Spleen (tissue), 11 donors: Measurements from ENCODE around the gene COL9A3. TPM values are rescaled to one million over a fixed set of nuclear protein-coding genes. Genes with fewer than 3 reads are reported as not detected.

Source experiments
- DNase-seq: peaks from one replicate; pipeline ENCODE4 v3.0.0-alpha.2; 2020
- H3K27ac ChIP-seq, 8 donors: fragments of 200-600 bp; sonication (generic) in 7 of 8; 1 replicate in 4 of 8; 2 replicates in 4 of 8; pipeline versions ENCODE4 v1.5.0 to v1.8.0; 2016 to 2021; ENCODE audit warnings: inconsistent platforms in 4 of 8, mild to moderate bottlenecking in 4 of 8, moderate library complexity in 1 of 8
- H3K27me3 ChIP-seq, 7 donors: fragments of 200-600 bp; sonication (generic) in 6 of 7; replicated peaks in 1 of 7; 1 replicate in 4 of 7; 2 replicates in 3 of 7; pipeline versions ENCODE4 v1.5.0 to v1.8.0; 2016 to 2021; ENCODE audit warnings: inconsistent platforms in 3 of 7, mild to moderate bottlenecking in 1 of 7
- H3K36me3 ChIP-seq, 6 donors: fragments of 200-600 bp; sonication (generic) in 5 of 6; 1 replicate in 4 of 6; 2 replicates in 2 of 6; pipeline versions ENCODE4 v1.5.0 to v1.8.0; 2016 to 2021; ENCODE audit warnings: inconsistent platforms in 2 of 6
- H3K4me1 ChIP-seq, 6 donors: fragments of 200-600 bp; sonication (generic) in 5 of 6; 1 replicate in 3 of 6; 2 replicates in 3 of 6; pipeline versions ENCODE4 v1.5.0 to v1.8.0; 2016 to 2021; ENCODE audit warnings: inconsistent platforms in 3 of 6
- H3K4me3 ChIP-seq, 8 donors: fragments of 200-600 bp; sonication (generic) in 7 of 8; 1 replicate in 4 of 8; 2 replicates in 4 of 8; pipeline versions ENCODE4 v1.5.0 to v1.8.0; 2016 to 2021; ENCODE audit warnings: inconsistent platforms in 4 of 8, mild to moderate bottlenecking in 4 of 8, moderate library complexity in 2 of 8
- H3K9me3 ChIP-seq, 8 donors: fragments of 200-600 bp; sonication (generic) in 7 of 8; 1 replicate in 4 of 8; 2 replicates in 4 of 8; pipeline versions ENCODE4 v1.5.0 to v1.8.0; 2016 to 2021; ENCODE audit warnings: inconsistent platforms in 4 of 8
- POLR2A ChIP-seq, 3 donors: fragments of 450-650 bp; IDR thresholded peaks; one replicate each; pipeline ENCODE4 v1.5.1; 2017; ENCODE audit warnings: antibody characterized with exemption in 3 of 3, mild to moderate bottlenecking in 1 of 3
- POLR2AphosphoS5 ChIP-seq, 3 donors: sonication (generic); formaldehyde crosslinking; IDR thresholded peaks; one replicate each; pipeline ENCODE4 v1.5.1; 2017; ENCODE audit warnings: antibody characterized with exemption in 3 of 3
- WGBS, 5 donors: extraction: QIAGEN DNeasy Blood & Tissue Kit in 3 of 5; methylation state at CpG; one replicate each; pipeline versions ENCODE4 v1.1.5 to v1.1.7; 2013 to 2018; 5-methylcytosine and 5-hydroxymethylcytosine counted together
- intact Hi-C: fragments of 100-400 bp; cut with DNase I; formaldehyde crosslinking; loops from one replicate; pipeline ENCODE4 v1.15.0; 2023; ENCODE audit warnings: low total_unique reads
- polyA plus RNA-seq, 3 donors: library from polyadenylated mRNA; stranded (reverse); fragments of 200-250 nt; gene quantifications; one replicate each; pipeline ENCODE4 v1.2.1, GENCODE V29; 2013
- total RNA-seq, 7 donors: library from RNA; depleted of rRNA in 3 of 7; stranded (reverse); fragments of >200 nt in 3 of 7; fragmentation: NEBNext Ultra II Directional in 4 of 7; extraction: Animal tissue kit (Norgen Biotek cat#: 25700) in 4 of 7; gene quantifications; one replicate each; pipeline versions ENCODE4 v1.1.0 to v1.2.1, GENCODE V29; 2016 to 2021
- TF ChIP-seq, protein P1 (sequence below), 11 experiments: fragments of 200-600 bp in 7 of 11; fragments of 450-650 bp in 4 of 11; sonication (generic) in 4 of 11; IDR thresholded peaks in 8 of 11; conservative IDR thresholded peaks in 3 of 11; 1 replicate in 7 of 11; 2 replicates in 4 of 11; pipeline versions ENCODE4 v1.4.0 to v1.8.0; 2016 to 2021; ENCODE audit warnings: antibody characterized with exemption in 11 of 11, inconsistent platforms in 4 of 11, mild to moderate bottlenecking in 1 of 11
- donor health status: healthy with polysubstance abuse.
- donor health status: DM: no; HTN: no; CAD: no; lungs with moderate emphysema.
- donor health status: DM: no; HTN: no; CAD: no.
- donor health status: Bipolar disorder and iron deficiency.
- donor health status: healthy.
- donor health status: DM: no; HTN: no; CAD: no.
- donor health status: DM: yes; HTN: yes; CAD: no.

COL9A3 gene
- total and polyA plus RNA-seq, 10 donors = 1.2 to 16.7 (median 11.1) TPM

DNA sequence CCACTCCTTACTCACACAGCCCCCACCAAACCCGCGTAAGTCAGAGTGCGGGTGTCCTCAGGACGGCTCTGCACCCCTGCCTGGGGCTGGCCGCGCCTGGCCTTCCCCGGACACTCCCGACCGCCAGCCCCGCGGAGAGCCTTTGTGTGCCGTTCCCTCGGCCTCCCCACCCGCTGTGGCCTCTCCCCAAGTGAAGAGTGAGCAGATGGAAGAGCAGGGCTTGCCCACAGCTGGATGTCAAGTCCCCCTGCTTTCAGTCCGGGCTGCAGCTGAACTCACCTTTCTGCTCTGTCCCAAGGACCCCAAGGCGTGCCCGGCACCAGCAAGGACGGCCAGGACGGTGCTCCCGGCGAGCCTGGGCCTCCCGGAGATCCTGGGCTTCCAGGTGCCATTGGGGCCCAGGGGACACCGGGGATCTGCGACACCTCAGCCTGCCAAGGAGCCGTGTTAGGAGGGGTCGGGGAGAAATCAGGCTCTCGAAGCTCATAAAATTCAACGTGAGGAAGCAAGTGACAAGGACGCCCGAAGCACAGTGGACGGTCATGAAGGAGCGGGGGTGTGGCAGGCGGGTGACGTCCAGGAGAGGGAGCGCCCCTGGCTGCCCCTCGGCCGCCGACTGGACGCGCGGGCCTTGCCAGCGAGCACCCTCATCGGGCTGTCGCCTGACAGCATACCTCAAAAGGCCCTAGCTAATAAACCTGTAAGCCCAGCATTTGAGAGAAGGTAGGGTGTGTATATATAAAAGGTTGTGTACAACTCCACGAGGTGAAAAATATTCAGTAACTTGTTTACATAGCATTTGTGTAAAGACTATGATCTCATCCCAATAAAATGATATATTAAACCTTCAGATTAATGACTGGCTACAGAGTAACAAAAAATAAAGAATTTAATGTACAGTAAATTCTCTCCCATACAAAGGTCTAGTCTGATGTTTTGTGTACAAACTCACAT, 23.7 kb downstream of the COL9A3 start:
- 83 to 91% (median 89%) methylated on average over 40 to 45 of the region's 45 CpGs for WGBS, 5 donors

DNA sequence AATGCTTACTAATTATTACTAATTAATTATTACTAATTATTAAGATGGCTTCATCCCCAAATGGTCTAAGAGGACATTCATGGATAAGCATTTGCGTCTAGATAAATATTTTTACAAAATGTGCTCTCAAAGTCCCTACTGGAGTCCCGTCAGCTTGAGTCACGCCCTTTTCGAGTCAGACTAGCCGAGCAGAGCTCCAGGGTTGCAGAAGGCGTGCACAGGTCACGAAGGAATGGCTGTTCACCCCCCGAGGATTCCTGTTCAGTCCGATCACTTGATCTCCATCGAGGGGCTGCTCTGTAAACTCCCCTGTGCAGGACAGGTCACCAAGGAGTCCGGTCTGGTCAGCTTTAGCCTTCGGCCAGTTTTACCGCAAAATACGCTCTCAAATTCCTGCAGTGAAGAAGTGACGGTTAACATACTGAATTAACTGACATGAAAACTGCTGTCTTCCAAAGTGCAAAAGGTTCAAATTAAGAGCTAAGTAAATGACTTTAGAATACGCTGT, 24.9 kb downstream of the COL9A3 start:
- Histone ChIP-seq H3K36me3 (peaks cover 0 to 35% (median 0%) of the 10 kb centered on the region in 6 donors), H3K9me3 (no peaks in the 10 kb centered on the region), H3K27me3 (peaks cover 0 to 3% (median 0%) of the 10 kb centered on the region in 7 donors), H3K27ac (no peak overlapping the region), H3K4me1 (peaks cover 0 to 22% (median 14%) of the 10 kb centered on the region in 6 donors), H3K4me3 (no peak overlapping the region)
- 90 to 94% (median 93%) methylated on average over 16 of the region's 16 CpGs for WGBS, 5 donors
- no peak for TF ChIP-seq POLR2AphosphoS5 (IDR thresholded peaks at IDR 0.05)
- no peak for TF ChIP-seq POLR2A (IDR thresholded peaks at IDR 0.05)
- TF ChIP-seq, protein P1, sequence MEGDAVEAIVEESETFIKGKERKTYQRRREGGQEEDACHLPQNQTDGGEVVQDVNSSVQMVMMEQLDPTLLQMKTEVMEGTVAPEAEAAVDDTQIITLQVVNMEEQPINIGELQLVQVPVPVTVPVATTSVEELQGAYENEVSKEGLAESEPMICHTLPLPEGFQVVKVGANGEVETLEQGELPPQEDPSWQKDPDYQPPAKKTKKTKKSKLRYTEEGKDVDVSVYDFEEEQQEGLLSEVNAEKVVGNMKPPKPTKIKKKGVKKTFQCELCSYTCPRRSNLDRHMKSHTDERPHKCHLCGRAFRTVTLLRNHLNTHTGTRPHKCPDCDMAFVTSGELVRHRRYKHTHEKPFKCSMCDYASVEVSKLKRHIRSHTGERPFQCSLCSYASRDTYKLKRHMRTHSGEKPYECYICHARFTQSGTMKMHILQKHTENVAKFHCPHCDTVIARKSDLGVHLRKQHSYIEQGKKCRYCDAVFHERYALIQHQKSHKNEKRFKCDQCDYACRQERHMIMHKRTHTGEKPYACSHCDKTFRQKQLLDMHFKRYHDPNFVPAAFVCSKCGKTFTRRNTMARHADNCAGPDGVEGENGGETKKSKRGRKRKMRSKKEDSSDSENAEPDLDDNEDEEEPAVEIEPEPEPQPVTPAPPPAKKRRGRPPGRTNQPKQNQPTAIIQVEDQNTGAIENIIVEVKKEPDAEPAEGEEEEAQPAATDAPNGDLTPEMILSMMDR (IDR thresholded peaks at IDR 0.05 in 8 of 11, conservative IDR thresholded peaks at IDR 0.05 in 3 of 11) = no peak
- no peak for DNase-seq
- intact Hi-C loops = no loop called here

More for the DNA sequence above, 23.7 kb downstream of the COL9A3 start:
- TF ChIP-seq, protein P1 (IDR thresholded peaks at IDR 0.05 in 8 of 11, conservative IDR thresholded peaks at IDR 0.05 in 3 of 11) = no peak
- TF ChIP-seq POLR2A (IDR thresholded peaks at IDR 0.05) (no peak), POLR2AphosphoS5 (IDR thresholded peaks at IDR 0.05) (no peak)
- H3K27me3 ChIP-seq = peaks cover 0 to 14% (median 0%) of the 10 kb centered on the region in 7 donors
- H3K36me3 ChIP-seq = peaks cover 0 to 35% (median 0%) of the 10 kb centered on the region in 6 donors
- intact Hi-C loops = no loop called here
- DNase-seq = no peak
- H3K9me3 ChIP-seq = no peaks in the 10 kb centered on the region
- H3K4me3 ChIP-seq = no peak overlapping the region
- H3K4me1 ChIP-seq = peaks cover 0 to 31% (median 17%) of the 10 kb centered on the region in 6 donors
- H3K27ac ChIP-seq = no peak overlapping the region

DNA sequence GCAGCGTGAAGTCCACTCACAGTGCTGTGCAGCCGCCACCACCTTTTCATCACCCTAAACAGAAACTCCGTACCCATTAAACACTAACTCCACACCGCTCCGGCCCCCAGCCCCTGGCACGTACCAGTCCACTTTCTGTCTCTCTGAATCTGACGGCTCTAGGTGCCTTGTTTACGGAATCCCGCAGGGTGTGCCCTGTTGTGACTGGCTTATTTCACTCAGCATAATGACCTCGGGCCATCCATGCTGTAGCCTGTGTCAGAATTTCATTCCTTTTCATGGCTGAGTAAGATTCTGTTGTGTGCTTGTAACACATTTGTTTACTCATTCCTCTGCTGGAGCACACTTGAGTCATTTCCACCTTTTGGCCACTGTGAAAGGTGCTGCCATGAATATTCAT, 26.8 kb downstream of the COL9A3 start:
- 94 to 97% (median 97%) methylated on average over 10 of the region's 10 CpGs for WGBS, 5 donors
- DNase-seq = no peak
- Histone ChIP-seq H3K4me1 (peaks cover 0 to 3% (median 0%) of the 10 kb centered on the region in 6 donors), H3K27me3 (no peaks in the 10 kb centered on the region), H3K36me3 (peaks cover 0 to 42% (median 0%) of the 10 kb centered on the region in 6 donors), H3K27ac (no peak overlapping the region), H3K4me3 (no peak overlapping the region), H3K9me3 (no peaks in the 10 kb centered on the region)
- intact Hi-C loops = no loop called here
- TF ChIP-seq, protein P1 (IDR thresholded peaks at IDR 0.05 in 8 of 11, conservative IDR thresholded peaks at IDR 0.05 in 3 of 11) = no peak
- no peak for TF ChIP-seq POLR2AphosphoS5 (IDR thresholded peaks at IDR 0.05)
- TF ChIP-seq POLR2A (IDR thresholded peaks at IDR 0.05) = no peak

DNA sequence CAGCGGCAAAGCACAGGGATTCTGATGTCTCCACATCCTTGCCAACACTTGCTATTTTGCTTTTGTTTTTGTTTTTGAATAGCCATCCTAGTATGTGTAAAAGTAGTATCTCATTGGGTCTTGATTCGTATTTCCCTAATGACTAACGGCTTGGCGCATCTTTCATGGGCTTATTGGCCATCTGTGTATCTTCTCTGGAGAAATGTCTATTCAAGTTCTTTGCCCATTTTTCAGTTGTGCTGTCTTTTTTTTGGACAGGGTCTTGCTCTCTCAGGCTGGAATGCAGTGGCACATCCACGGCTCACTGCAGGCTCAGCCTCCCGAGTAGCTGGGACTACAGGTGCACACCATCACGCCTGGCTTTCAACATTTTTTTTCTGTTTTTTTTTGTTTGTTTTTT, 27.3 kb downstream of the COL9A3 start:
- H3K27me3 ChIP-seq = no peaks in the 10 kb centered on the region
- no peaks in the 10 kb centered on the region for H3K9me3 ChIP-seq
- H3K27ac ChIP-seq = no peak overlapping the region
- intact Hi-C loops = no loop called here
- no peaks in the 10 kb centered on the region for H3K4me1 ChIP-seq
- 95 to 97% (median 96%) methylated on average over 7 of the region's 7 CpGs for WGBS, 5 donors
- no peak overlapping the region for H3K4me3 ChIP-seq
- H3K36me3 ChIP-seq = peaks cover 0 to 42% (median 0%) of the 10 kb centered on the region in 6 donors
- no peak for TF ChIP-seq POLR2AphosphoS5 (IDR thresholded peaks at IDR 0.05)
- TF ChIP-seq, protein P1 (IDR thresholded peaks at IDR 0.05 in 8 of 11, conservative IDR thresholded peaks at IDR 0.05 in 3 of 11) = no peak
- no peak for TF ChIP-seq POLR2A (IDR thresholded peaks at IDR 0.05)
- no peak for DNase-seq
